Uterus (tissue), 4 donors: ENCODE measurements around the gene CMC4. TPM values are rescaled to one million over a fixed set of nuclear protein-coding genes. Genes with fewer than 3 reads are reported as not detected.

Source experiments
- DNase-seq, 2 donors: peaks; one replicate each; pipeline ENCODE4 v3.0.0-alpha.2; 2019 to 2020
- H3K27ac ChIP-seq, 2 donors: fragments of 200-600 bp; sonication (generic); 1 replicate in 1 of 2; 2 replicates in 1 of 2; pipeline ENCODE4 v1.5.1; 2016 to 2018
- H3K27me3 ChIP-seq, 2 donors: fragments of 200-600 bp; sonication (generic); one replicate each; pipeline ENCODE4 v1.5.1; 2018 to 2019; ENCODE audit warnings: control low read depth in 1 of 2
- H3K36me3 ChIP-seq, 2 donors: fragments of 200-600 bp; sonication (generic); one replicate each; pipeline ENCODE4 v1.5.1; 2019; ENCODE audit warnings: control low read depth in 1 of 2
- H3K4me1 ChIP-seq, 2 donors: fragments of 200-600 bp; sonication (generic); one replicate each; pipeline ENCODE4 v1.5.1; 2018 to 2019; ENCODE audit warnings: control low read depth in 1 of 2
- H3K4me3 ChIP-seq, 2 donors: fragments of 200-600 bp; sonication (generic); 1 replicate in 1 of 2; 2 replicates in 1 of 2; pipeline ENCODE4 v1.5.1; 2018 to 2019; ENCODE audit warnings: mild to moderate bottlenecking in 1 of 2
- H3K9me3 ChIP-seq, 2 donors: fragments of 200-600 bp; sonication (generic); one replicate each; pipeline ENCODE4 v1.5.1; 2019; ENCODE audit warnings: control low read depth in 1 of 2
- CTCF ChIP-seq, 4 experiments: fragments of 200-600 bp in 2 of 4; fragments of 450-650 bp in 2 of 4; sonication (generic) in 2 of 4; IDR thresholded peaks; one replicate each; pipeline ENCODE4 v1.5.1; 2016 to 2019; ENCODE audit warnings: antibody characterized with exemption in 4 of 4, mild to moderate bottlenecking in 2 of 4, moderate library complexity in 1 of 4
- POLR2A ChIP-seq, 2 donors: fragments of 450-650 bp; IDR thresholded peaks; one replicate each; pipeline ENCODE4 v1.6.1; 2016; ENCODE audit warnings: antibody characterized with exemption in 2 of 2, mild to moderate bottlenecking in 1 of 2, moderate library complexity in 1 of 2
- intact Hi-C: fragments of 100-400 bp; cut with DNase I; formaldehyde crosslinking; loops from one replicate; pipeline ENCODE4 v1.15.1; 2023; ENCODE audit warnings: low total_unique reads
- total RNA-seq, 4 donors: library from RNA; depleted of rRNA in 3 of 4; stranded (reverse); fragments of >200 nt in 3 of 4; gene quantifications; one replicate each; pipeline versions ENCODE4 v1.1.0 to v1.2.4, GENCODE V29; 2014 to 2023
- donor health status: DM: yes; HTN: yes; CAD: no.

Gene CMC4
- total RNA-seq, 4 donors from 2014 or later: 7.3 to 53.5 (median 12.2) TPM

- Histone ChIP-seq H3K36me3 (no peaks in the 10 kb centered on the region), H3K4me3 (no peak overlapping the region), H3K9me3 (no peaks in the 10 kb centered on the region), H3K4me1 (no peaks in the 10 kb centered on the region), H3K27ac (no peak overlapping the region), H3K27me3 (no peaks in the 10 kb centered on the region)
- intact Hi-C loops: no loop called here
- TF ChIP-seq CTCF (IDR thresholded peaks at IDR 0.05) (no peak), POLR2A (IDR thresholded peaks at IDR 0.05) (no peak)
- DNase-seq: no peak
Measured at GRCh38 chrX:155046129-155046810, 24.7 kb downstream of the CMC4 start.

- no peak for DNase-seq
- no peaks in the 10 kb centered on the region for H3K9me3 ChIP-seq
- no peaks in the 10 kb centered on the region for H3K4me1 ChIP-seq
- no peak for TF ChIP-seq POLR2A (IDR thresholded peaks at IDR 0.05)
- no peak for TF ChIP-seq CTCF (IDR thresholded peaks at IDR 0.05)
- intact Hi-C loops: no loop called here
- no peaks in the 10 kb centered on the region for H3K36me3 ChIP-seq
- no peak overlapping the region for H3K27ac ChIP-seq
- H3K27me3 ChIP-seq: no peaks in the 10 kb centered on the region
- no peak overlapping the region for H3K4me3 ChIP-seq
Measured at GRCh38 chrX:155035688-155036087, 35.2 kb downstream of the CMC4 start.

- Histone ChIP-seq H3K9me3 (no peaks in the 10 kb centered on the region), H3K4me3 (no peak overlapping the region), H3K36me3 (no peaks in the 10 kb centered on the region), H3K4me1 (no peaks in the 10 kb centered on the region), H3K27ac (no peak overlapping the region), H3K27me3 (no peaks in the 10 kb centered on the region)
- no peak for TF ChIP-seq CTCF (IDR thresholded peaks at IDR 0.05)
- no peak for TF ChIP-seq POLR2A (IDR thresholded peaks at IDR 0.05)
- intact Hi-C loops: no loop called here
- no peak for DNase-seq
Measured at GRCh38 chrX:155031657-155032056, 39.3 kb downstream of the CMC4 start.

GRCh38 chrX:155028877-155029291, 42.1 kb downstream of the CMC4 start:
- no peaks in the 10 kb centered on the region for H3K4me1 ChIP-seq
- H3K4me3 ChIP-seq: no peak overlapping the region
- no peaks in the 10 kb centered on the region for H3K36me3 ChIP-seq
- TF ChIP-seq CTCF (IDR thresholded peaks at IDR 0.05) (no peak), POLR2A (IDR thresholded peaks at IDR 0.05) (no peak)
- DNase-seq: no peak
- H3K27me3 ChIP-seq: no peaks in the 10 kb centered on the region
- peak overlapping the region; percentile 93 to 96 for H3K27ac ChIP-seq
- H3K9me3 ChIP-seq: no peaks in the 10 kb centered on the region
- intact Hi-C loops: no loop called here

- TF ChIP-seq CTCF (IDR thresholded peaks at IDR 0.05): no peak
- no peak for TF ChIP-seq POLR2A (IDR thresholded peaks at IDR 0.05)
- H3K36me3 ChIP-seq: no peaks in the 10 kb centered on the region
- no peaks in the 10 kb centered on the region for H3K9me3 ChIP-seq
- no peak for DNase-seq
- H3K27ac ChIP-seq: peak overlapping the region; percentile 93 to 96
- intact Hi-C loops: no loop called here
- H3K4me3 ChIP-seq: peak overlapping the region in 1 of 2 donors; percentile 45
- no peaks in the 10 kb centered on the region for H3K27me3 ChIP-seq
- no peaks in the 10 kb centered on the region for H3K4me1 ChIP-seq
Measured at GRCh38 chrX:155028129-155028528, 42.8 kb downstream of the CMC4 start.
